Esophagus squamous epithelium (tissue), 4 donors: ENCODE results near the gene FCGR3A.
"Not testable (repeated sequence)": the region's sequence is repeated elsewhere in the genome, so short reads cannot be mapped to it uniquely, and the experiment has no call there.

ENCODE experiments used
- POLR2A ChIP-seq, 4 donors: fragments of 450-650 bp; IDR thresholded peaks; one replicate each; pipeline ENCODE4 v1.6.1; 2017; ENCODE audit warnings: antibody characterized with exemption in 4 of 4, mild to moderate bottlenecking in 4 of 4, moderate library complexity in 3 of 4
- TF ChIP-seq, protein P1 (sequence below), 6 experiments: fragments of 450-650 bp in 4 of 6; fragments of 200-600 bp in 2 of 6; sonication (generic) in 2 of 6; IDR thresholded peaks; one replicate each; pipeline ENCODE4 v1.5.1; 2016 to 2019; ENCODE audit warnings: antibody characterized with exemption in 6 of 6, mild to moderate bottlenecking in 4 of 6, moderate library complexity in 4 of 6

DNA sequence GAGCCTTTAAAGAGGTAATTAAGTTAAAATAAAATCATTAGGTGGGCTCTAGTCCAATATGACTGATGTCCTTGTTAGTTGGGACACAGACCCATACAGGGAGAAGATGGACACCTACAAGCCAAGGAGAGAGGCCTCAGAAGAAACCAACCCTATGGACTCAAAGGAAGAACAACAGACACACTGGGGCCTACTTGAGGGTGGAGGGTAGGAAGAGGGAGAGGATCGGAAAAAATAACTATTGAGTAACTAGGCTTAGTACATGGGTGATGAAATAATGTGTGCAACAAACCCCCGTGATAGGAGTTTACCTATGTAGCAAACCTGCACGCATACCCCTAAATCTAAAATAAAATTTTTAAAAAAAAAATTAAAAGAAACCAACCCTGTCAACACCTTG is 4.7 kb upstream of the FCGR3A start:
- not testable (repeated sequence) for TF ChIP-seq POLR2A (IDR thresholded peaks at IDR 0.05)
- TF ChIP-seq, protein P1, sequence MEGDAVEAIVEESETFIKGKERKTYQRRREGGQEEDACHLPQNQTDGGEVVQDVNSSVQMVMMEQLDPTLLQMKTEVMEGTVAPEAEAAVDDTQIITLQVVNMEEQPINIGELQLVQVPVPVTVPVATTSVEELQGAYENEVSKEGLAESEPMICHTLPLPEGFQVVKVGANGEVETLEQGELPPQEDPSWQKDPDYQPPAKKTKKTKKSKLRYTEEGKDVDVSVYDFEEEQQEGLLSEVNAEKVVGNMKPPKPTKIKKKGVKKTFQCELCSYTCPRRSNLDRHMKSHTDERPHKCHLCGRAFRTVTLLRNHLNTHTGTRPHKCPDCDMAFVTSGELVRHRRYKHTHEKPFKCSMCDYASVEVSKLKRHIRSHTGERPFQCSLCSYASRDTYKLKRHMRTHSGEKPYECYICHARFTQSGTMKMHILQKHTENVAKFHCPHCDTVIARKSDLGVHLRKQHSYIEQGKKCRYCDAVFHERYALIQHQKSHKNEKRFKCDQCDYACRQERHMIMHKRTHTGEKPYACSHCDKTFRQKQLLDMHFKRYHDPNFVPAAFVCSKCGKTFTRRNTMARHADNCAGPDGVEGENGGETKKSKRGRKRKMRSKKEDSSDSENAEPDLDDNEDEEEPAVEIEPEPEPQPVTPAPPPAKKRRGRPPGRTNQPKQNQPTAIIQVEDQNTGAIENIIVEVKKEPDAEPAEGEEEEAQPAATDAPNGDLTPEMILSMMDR (IDR thresholded peaks at IDR 0.05): not testable (repeated sequence)
